Measurements from ENCODE around the gene PSD2. TPM values are rescaled to one million over a fixed set of nuclear protein-coding genes. Genes with fewer than 3 reads are reported as not detected.

The PSD2 gene
- total RNA-seq, 1 experiment from 2014 or later, result 0.22 TPM

DNA sequence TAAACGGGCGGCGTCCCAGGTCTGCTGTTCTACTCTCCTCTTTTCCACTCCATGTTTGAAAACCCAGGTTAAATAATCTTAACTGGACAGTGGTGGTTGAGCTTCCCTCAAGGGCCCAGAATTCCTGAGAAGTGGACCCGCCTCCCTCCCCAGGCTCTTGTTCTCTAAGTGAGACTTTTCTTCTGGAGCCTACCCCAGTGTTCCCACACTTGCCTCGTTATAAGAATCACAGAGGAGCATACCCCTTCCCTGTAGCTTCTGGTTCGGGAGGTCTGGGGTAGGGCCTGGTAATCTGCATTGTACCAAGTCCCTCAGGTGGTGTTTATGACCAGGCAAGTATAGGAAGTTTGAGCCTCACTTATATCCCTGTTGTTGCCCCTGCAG is 12.0 kb downstream of the PSD2 start:
- Histone ChIP-seq H3K23ac (ENCODE audit: insufficient read length, low read depth, low read length) (no peak overlapping the region), H2AFZ (ENCODE audit: low read length) (no peak overlapping the region), H3K14ac (ENCODE audit: insufficient read depth, low read length) (no peak overlapping the region), H3K27ac (ENCODE audit: insufficient read length, low read depth, low read length) (no peak overlapping the region), H3K18ac (ENCODE audit: insufficient read length, low read depth, low read length) (no peak overlapping the region), H3K79me2 (ENCODE audit: insufficient read depth, low read length) (no peaks in the 10 kb centered on the region), H4K8ac (replicated peaks; ENCODE audit: insufficient read length, low read depth, low read length) (no peak overlapping the region), H4K20me1 (ENCODE audit: control insufficient read depth, insufficient read depth, insufficient read length) (no peaks in the 10 kb centered on the region), H3K23me2 (ENCODE audit: insufficient read length, low read depth, low read length, poor library complexity, severe bottlenecking) (no peaks in the 10 kb centered on the region), H2BK12ac (ENCODE audit: insufficient read length, low read depth, low read length) (no peak overlapping the region), H3K56ac (ENCODE audit: insufficient read length, low read depth, low read length) (no peak overlapping the region), H2AK5ac (ENCODE audit: insufficient read length, low read length) (no peak overlapping the region), H4K5ac (ENCODE audit: insufficient read length, low read depth, low read length) (no peak overlapping the region), H3K4ac (ENCODE audit: low read depth, low read length) (no peak overlapping the region), H3K4me2 (ENCODE audit: insufficient read depth, insufficient read length, low read length) (no peak overlapping the region), H3K4me1 (ENCODE audit: insufficient read depth, low read length) (no peaks in the 10 kb centered on the region), H2BK120ac (ENCODE audit: low read depth, low read length, poor library complexity, severe bottlenecking) (no peak overlapping the region), H3K9me3 (ENCODE audit: control insufficient read depth, low read depth, low read length) (no peaks in the 10 kb centered on the region), H3K79me1 (ENCODE audit: insufficient read depth, low read depth, low read length, poor library complexity, severe bottlenecking) (no peaks in the 10 kb centered on the region), H2BK15ac (ENCODE audit: low read depth, low read length) (no peak overlapping the region), H3T11ph (ENCODE audit: low read length) (no peak overlapping the region), H2BK5ac (ENCODE audit: insufficient read length, low read length) (no peak overlapping the region), H3K9ac (ENCODE audit: extremely low read depth, insufficient read length, low read length) (no peak overlapping the region), H2BK20ac (ENCODE audit: low read depth, low read length, poor library complexity, severe bottlenecking) (no peak overlapping the region), H3K27me3 (ENCODE audit: insufficient read depth, low read length) (no peaks in the 10 kb centered on the region), H4K91ac (ENCODE audit: insufficient read length, low read depth, low read length) (no peak overlapping the region)
- Mint-ChIP-seq H3K36me3 (ENCODE audit: insufficient read depth in 1 of 3, low read depth in 3 of 3) (no peaks in the 10 kb centered on the region), H3K27ac (no peak overlapping the region), H3K27me3 (ENCODE audit: low read depth) (peaks cover 50% of the 10 kb centered on the region), H3K4me1 (0 out of 4 replicates have a peak, but pooled peaks cover 2 to 4% of the 10 kb centered on the region in 2 experiments), H3K4me3 (no peak overlapping the region), H3K9me3 (no peaks in the 10 kb centered on the region)
- no CpG with 5 or more reads among the region's 6 CpGs for WGBS (ENCODE audit: extremely low coverage, insufficient read length, low lambda C conversion rate)
- DNase-seq, result no peak
- no peak for TF ChIP-seq CTCF (conservative IDR thresholded peaks at IDR 0.05)

Measured in H9 (cell line).